ENCODE results near the gene SKIDA1.

SKIDA1 gene

DNA sequence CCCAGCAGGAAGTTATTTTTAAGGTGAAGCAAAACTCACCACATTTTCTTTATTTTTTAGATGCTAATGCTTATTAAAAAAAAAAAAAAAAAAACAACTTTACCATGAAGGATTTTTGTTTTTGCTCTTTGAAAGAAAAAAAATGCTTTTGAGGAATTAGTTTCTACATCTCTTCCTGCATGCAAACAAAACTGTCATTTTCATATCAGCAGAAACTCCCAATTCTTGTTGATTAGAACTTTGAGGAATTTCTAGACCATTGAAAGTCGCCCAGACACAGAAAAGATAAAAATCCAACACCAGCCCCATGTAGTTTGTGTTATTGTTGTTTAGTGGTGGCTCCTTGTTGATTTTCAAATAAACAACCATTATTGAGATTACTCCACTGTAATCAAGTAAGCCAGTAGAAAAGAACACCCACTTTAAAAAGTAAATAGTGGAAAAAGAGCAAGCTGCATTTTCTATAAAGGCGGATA lies 14.3 kb downstream of the SKIDA1 start:
- no peak for ATAC-seq
- TF ChIP-seq ZNF70 (CRISPR knock-in tag; IDR thresholded peaks at IDR 0.05) (no peak), ZC3H10 (CRISPR knock-in tag; IDR thresholded peaks at IDR 0.05) (no peak), TCF4 (CRISPR knock-in tag; IDR thresholded peaks at IDR 0.05; ENCODE audit: borderline replicate concordance) (no peak), SNAI2 (CRISPR knock-in tag; IDR thresholded peaks at IDR 0.05) (no peak), CSDC2 (CRISPR knock-in tag; IDR thresholded peaks at IDR 0.05) (no peak), ZFP3 (CRISPR knock-in tag; IDR thresholded peaks at IDR 0.05) (no peak), TOX (CRISPR knock-in tag; IDR thresholded peaks at IDR 0.05; ENCODE audit: borderline replicate concordance) (no peak), GLIS3 (CRISPR knock-in tag; IDR thresholded peaks at IDR 0.05) (no peak), ZNF565 (CRISPR knock-in tag; conservative IDR thresholded peaks at IDR 0.05; ENCODE audit: low read depth) (no peak), PPARA (CRISPR knock-in tag; IDR thresholded peaks at IDR 0.05; ENCODE audit: borderline replicate concordance) (no peak), ISL1 (CRISPR knock-in tag; IDR thresholded peaks at IDR 0.05) (no peak), ESRRG (CRISPR knock-in tag; IDR thresholded peaks at IDR 0.05) (no peak), ZNF8 (CRISPR knock-in tag; IDR thresholded peaks at IDR 0.05) (no peak)
- TF ChIP-seq, protein P1, sequence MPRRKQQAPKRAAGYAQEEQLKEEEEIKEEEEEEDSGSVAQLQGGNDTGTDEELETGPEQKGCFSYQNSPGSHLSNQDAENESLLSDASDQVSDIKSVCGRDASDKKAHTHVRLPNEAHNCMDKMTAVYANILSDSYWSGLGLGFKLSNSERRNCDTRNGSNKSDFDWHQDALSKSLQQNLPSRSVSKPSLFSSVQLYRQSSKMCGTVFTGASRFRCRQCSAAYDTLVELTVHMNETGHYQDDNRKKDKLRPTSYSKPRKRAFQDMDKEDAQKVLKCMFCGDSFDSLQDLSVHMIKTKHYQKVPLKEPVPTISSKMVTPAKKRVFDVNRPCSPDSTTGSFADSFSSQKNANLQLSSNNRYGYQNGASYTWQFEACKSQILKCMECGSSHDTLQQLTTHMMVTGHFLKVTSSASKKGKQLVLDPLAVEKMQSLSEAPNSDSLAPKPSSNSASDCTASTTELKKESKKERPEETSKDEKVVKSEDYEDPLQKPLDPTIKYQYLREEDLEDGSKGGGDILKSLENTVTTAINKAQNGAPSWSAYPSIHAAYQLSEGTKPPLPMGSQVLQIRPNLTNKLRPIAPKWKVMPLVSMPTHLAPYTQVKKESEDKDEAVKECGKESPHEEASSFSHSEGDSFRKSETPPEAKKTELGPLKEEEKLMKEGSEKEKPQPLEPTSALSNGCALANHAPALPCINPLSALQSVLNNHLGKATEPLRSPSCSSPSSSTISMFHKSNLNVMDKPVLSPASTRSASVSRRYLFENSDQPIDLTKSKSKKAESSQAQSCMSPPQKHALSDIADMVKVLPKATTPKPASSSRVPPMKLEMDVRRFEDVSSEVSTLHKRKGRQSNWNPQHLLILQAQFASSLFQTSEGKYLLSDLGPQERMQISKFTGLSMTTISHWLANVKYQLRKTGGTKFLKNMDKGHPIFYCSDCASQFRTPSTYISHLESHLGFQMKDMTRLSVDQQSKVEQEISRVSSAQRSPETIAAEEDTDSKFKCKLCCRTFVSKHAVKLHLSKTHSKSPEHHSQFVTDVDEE (CRISPR knock-in tag; IDR thresholded peaks at IDR 0.05), result no peak
- TF ChIP-seq, protein P2, sequence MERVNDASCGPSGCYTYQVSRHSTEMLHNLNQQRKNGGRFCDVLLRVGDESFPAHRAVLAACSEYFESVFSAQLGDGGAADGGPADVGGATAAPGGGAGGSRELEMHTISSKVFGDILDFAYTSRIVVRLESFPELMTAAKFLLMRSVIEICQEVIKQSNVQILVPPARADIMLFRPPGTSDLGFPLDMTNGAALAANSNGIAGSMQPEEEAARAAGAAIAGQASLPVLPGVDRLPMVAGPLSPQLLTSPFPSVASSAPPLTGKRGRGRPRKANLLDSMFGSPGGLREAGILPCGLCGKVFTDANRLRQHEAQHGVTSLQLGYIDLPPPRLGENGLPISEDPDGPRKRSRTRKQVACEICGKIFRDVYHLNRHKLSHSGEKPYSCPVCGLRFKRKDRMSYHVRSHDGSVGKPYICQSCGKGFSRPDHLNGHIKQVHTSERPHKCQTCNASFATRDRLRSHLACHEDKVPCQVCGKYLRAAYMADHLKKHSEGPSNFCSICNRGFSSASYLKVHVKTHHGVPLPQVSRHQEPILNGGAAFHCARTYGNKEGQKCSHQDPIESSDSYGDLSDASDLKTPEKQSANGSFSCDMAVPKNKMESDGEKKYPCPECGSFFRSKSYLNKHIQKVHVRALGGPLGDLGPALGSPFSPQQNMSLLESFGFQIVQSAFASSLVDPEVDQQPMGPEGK (CRISPR knock-in tag; IDR thresholded peaks at IDR 0.05; ENCODE audit: borderline replicate concordance), result no peak
- TF ChIP-seq, protein P3, sequence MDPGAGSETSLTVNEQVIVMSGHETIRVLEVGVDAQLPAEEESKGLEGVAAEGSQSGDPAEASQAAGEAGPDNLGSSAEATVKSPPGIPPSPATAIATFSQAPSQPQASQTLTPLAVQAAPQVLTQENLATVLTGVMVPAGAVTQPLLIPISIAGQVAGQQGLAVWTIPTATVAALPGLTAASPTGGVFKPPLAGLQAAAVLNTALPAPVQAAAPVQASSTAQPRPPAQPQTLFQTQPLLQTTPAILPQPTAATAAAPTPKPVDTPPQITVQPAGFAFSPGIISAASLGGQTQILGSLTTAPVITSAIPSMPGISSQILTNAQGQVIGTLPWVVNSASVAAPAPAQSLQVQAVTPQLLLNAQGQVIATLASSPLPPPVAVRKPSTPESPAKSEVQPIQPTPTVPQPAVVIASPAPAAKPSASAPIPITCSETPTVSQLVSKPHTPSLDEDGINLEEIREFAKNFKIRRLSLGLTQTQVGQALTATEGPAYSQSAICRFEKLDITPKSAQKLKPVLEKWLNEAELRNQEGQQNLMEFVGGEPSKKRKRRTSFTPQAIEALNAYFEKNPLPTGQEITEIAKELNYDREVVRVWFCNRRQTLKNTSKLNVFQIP (CRISPR knock-in tag; IDR thresholded peaks at IDR 0.05; ENCODE audit: borderline replicate concordance, low read depth), result no peak

DNA sequence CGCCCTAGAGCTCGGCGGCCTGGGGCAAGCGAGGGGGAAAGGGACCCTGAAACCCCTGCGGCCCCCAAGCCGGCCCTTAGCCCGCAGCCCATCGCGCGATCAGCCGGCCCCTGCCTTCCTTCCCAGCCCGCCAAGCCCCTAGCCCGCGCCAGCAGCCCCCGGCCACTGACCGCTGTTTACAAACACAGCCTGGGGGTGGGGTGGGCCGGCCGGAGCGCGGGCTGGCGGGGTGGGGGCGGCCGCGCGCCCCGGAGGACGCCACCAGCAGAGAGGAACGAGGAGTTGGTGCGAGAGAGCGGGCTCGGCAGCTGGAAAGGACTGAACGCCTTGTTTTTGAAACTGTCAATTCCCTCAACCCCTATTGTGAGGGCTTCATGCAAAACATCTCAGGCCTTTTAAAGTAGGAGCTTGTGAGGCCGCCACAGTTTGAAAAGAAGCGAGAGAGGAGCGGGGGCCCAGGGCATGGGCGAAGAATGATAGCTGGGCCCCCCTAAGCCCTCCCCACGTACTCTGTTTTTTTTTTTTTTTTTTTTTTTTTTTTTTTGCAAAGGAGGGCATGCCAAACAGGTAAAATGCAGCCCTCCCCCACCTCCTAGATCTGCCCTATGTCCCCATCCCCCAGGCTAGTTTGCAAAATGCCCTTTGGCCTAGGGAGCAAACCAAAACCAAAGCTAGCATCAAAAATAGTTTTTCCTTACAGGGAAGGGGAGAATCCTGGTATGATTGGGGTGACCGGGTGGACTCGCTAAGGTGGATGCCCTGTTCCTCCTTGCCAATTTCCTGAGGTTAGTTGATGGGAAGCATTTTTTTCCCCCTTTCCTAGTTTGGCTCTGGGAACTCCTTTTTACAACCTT lies 15.0 kb downstream of the SKIDA1 start:
- TF ChIP-seq OSR1 (CRISPR knock-in tag; IDR thresholded peaks at IDR 0.05) (no peak), TCF4 (CRISPR knock-in tag; IDR thresholded peaks at IDR 0.05; ENCODE audit: borderline replicate concordance) (no peak), ISL1 (CRISPR knock-in tag; IDR thresholded peaks at IDR 0.05) (no peak), ZFP30 (CRISPR knock-in tag; IDR thresholded peaks at IDR 0.05) (no peak)
- ATAC-seq, result no peak

DNA sequence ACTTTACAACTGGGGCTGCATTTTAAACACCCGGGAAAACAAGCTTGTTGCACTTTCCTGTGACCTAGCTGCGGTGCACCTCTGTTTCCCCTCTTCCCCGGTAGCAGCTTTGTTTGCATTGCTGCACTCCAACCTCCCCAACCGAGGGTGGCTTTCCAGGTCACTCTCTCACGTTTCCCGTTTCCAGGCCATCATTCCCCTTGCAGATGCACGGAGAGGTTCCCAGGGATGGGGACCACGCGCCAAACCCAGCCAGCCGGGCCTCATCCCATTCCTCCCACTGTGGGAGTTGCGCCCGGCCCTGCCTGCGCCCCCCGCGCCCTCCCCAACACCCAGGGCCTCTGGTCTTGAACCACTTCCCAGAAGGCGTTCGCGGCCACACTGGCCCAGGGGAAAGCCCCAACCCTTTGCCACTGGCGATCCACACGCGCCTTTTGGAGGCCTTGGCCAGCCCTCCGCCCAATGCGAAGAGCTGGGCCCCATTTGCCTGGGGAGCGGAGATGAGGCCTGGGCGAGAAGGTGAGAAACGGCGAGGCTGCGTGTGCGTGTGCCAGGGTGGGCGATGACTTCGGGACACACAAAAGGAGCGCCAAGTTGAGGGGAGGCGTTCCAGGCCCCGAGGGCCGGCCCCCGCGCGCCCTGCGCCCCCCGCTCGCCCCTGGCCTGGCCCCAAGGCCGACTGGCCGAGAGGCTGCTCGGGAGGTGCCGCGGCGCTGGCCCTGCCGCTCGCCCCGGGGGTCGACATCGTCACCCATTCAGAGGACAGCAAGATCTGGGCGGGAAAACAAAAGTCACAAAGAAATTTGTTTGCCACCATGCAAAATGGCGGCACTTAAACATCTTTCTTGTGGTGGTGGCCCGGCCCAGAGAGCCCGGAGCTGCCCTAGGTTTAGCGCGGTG lies 15.9 kb downstream of the SKIDA1 start:
- TF ChIP-seq ARNTL (CRISPR knock-in tag; IDR thresholded peaks at IDR 0.05; ENCODE audit: borderline replicate concordance, low read depth) (no peak), GLIS3 (CRISPR knock-in tag; IDR thresholded peaks at IDR 0.05) (no peak)
- TF ChIP-seq, protein P1 (CRISPR knock-in tag; IDR thresholded peaks at IDR 0.05), result no peak
- no peak for ATAC-seq
